MCF 10A (cell line): ENCODE measurements around the gene DHRS13. TPM values are rescaled to one million over a fixed set of nuclear protein-coding genes. Genes with fewer than 3 reads are reported as not detected.

Experiments
- BruUV-seq: library from RNA; stranded (reverse); fragments of 400-500 nt; replicated peaks from 2 replicates; lab custom pipeline; 2021; lab: Mats Ljungman, UMichigan
- CTCF ChIA-PET: fragments of 300-600 bp; sonication (Branson Sonifier 250); formaldehyde crosslinking; extraction: SDS; loops from one replicate; lab custom pipeline; 2021; ENCODE audit warnings: antibody characterized with exemption, inconsistent platforms; lab: Yijun Ruan, JAX
- POLR2A ChIA-PET: fragments of 300-600, 350-650 bp; sonication (Branson Sonifier 250); formaldehyde crosslinking; extraction: SDS; loops from one replicate; lab custom pipeline; 2020; ENCODE audit warnings: antibody characterized with exemption, inconsistent platforms; lab: Yijun Ruan, JAX
- DNase-seq: peaks from one replicate; pipeline ENCODE4 v3.0.0-alpha.2; 2018; ENCODE audit not compliant: unreplicated experiment
- H3K27ac Mint-ChIP-seq: one replicate; pipeline ENCODE4 v1.8.0; 2022; ENCODE audit warnings: mild to moderate bottlenecking, low read depth, mixed read lengths; ENCODE audit not compliant: unreplicated experiment
- H3K27me3 Mint-ChIP-seq: one replicate; pipeline ENCODE4 v1.8.0; 2022; ENCODE audit warnings: mixed read lengths; ENCODE audit not compliant: insufficient read depth, unreplicated experiment
- H3K36me3 Mint-ChIP-seq: one replicate; pipeline ENCODE4 v1.8.0; 2022; ENCODE audit warnings: mild to moderate bottlenecking, moderate library complexity, mixed read lengths; ENCODE audit not compliant: insufficient read depth, unreplicated experiment
- H3K4me1 Mint-ChIP-seq: one replicate; pipeline ENCODE4 v1.8.0; 2022; ENCODE audit warnings: mixed read lengths; ENCODE audit not compliant: insufficient read depth, unreplicated experiment
- H3K4me3 Mint-ChIP-seq: one replicate; pipeline ENCODE4 v1.8.0; 2022; ENCODE audit warnings: mild to moderate bottlenecking, moderate library complexity, mixed read lengths; ENCODE audit not compliant: unreplicated experiment
- H3K9me3 Mint-ChIP-seq: one replicate; pipeline ENCODE4 v1.8.0; 2022; ENCODE audit warnings: mixed read lengths; ENCODE audit not compliant: unreplicated experiment
- CTCF ChIP-seq: fragments of 200-600 bp; IDR thresholded peaks from one replicate; pipeline ENCODE4 v1.8.0; 2022; ENCODE audit warnings: antibody characterized with exemption, mild to moderate bottlenecking; ENCODE audit not compliant: unreplicated experiment
- intact Hi-C: fragments of 100-400 bp; cut with micrococcal nuclease; formaldehyde crosslinking; loops from 2 replicates; pipeline ENCODE4 v1.14.1; 2022
- total RNA-seq: library from RNA; stranded (reverse); gene quantifications from 2 replicates; pipeline ENCODE4 v1.2.3, GENCODE V29; 2022

The DHRS13 gene
- total RNA-seq, 1 experiment from 2014 or later, result 9.5 TPM

GRCh38 chr17:28926786-28927185, 23.9 kb upstream of the DHRS13 start:
- peaks cover 61% of the 10 kb centered on the region for H3K36me3 Mint-ChIP-seq
- no peak overlapping the region for H3K4me3 Mint-ChIP-seq
- peaks cover 20% of the 10 kb centered on the region for H3K4me1 Mint-ChIP-seq
- DNase-seq, result no peak
- POLR2A ChIA-PET, result interaction anchor here (0.9 to 6.0 kb wide), 10 partner anchors 10 to 207 kb away, joined by 3 to 30 read pairs (median 5); partner anchors contain the start of gene RPL23A
- CTCF ChIA-PET, result interaction anchor here (0.6 to 2.5 kb wide), 9 partner anchors 10 to 1507 kb away, joined by 3 to 13 read pairs (median 3); no protein-coding TSS in a partner anchor
- intact Hi-C loops, result no loop called here
- H3K9me3 Mint-ChIP-seq, result no peaks in the 10 kb centered on the region
- H3K27me3 Mint-ChIP-seq, result no peaks in the 10 kb centered on the region
- TF ChIP-seq CTCF, result no peak
- peak overlapping the region; percentile 62 for H3K27ac Mint-ChIP-seq
- BruUV-seq, result no TSS peak

- ChIA-PET POLR2A (interaction anchor here (0.9 to 6.0 kb wide), 9 partner anchors 10 to 207 kb away, joined by 3 to 30 read pairs (median 6); partner anchors contain the start of gene RPL23A), CTCF (interaction anchor here (0.6 to 2.5 kb wide), 9 partner anchors 10 to 1507 kb away, joined by 3 to 13 read pairs (median 3); no protein-coding TSS in a partner anchor)
- Mint-ChIP-seq H3K36me3 (peaks cover 65% of the 10 kb centered on the region), H3K4me3 (no peak overlapping the region), H3K27ac (peak overlapping the region; percentile 62), H3K27me3 (no peaks in the 10 kb centered on the region), H3K4me1 (peaks cover 20% of the 10 kb centered on the region), H3K9me3 (no peaks in the 10 kb centered on the region)
- BruUV-seq, result no TSS peak
- no peak for TF ChIP-seq CTCF
- intact Hi-C loops, result no loop called here
- peak; percentile 37 for DNase-seq
These were observed 23.5 kb upstream of the DHRS13 start for GRCh38 chr17:28926366-28926765.

GRCh38 chr17:28925912-28926365, 23.1 kb upstream of the DHRS13 start:
- DNase-seq, result peak; percentile 88
- H3K27ac Mint-ChIP-seq, result peak overlapping the region; percentile 62
- no peak overlapping the region for H3K4me3 Mint-ChIP-seq
- H3K27me3 Mint-ChIP-seq, result no peaks in the 10 kb centered on the region
- BruUV-seq, result TSS peak; percentile 21
- H3K4me1 Mint-ChIP-seq, result peaks cover 20% of the 10 kb centered on the region
- intact Hi-C loops, result no loop called here
- ChIA-PET POLR2A (interaction anchor here (0.8 to 6.0 kb wide), 9 partner anchors 11 to 199 kb away, joined by 3 to 30 read pairs (median 6); no protein-coding TSS in a partner anchor), CTCF (interaction anchor here (0.6 to 2.5 kb wide), 7 partner anchors 9 to 165 kb away, joined by 3 to 13 read pairs (median 4); no protein-coding TSS in a partner anchor)
- H3K36me3 Mint-ChIP-seq, result peaks cover 65% of the 10 kb centered on the region
- TF ChIP-seq CTCF, result no peak
- H3K9me3 Mint-ChIP-seq, result no peaks in the 10 kb centered on the region

- BruUV-seq, result no TSS peak
- DNase-seq, result no peak
- ChIA-PET CTCF (interaction anchor here (1.3 kb wide), 1 partner anchor 194 kb away, joined by 4 read pairs; the partner anchor contains the start of gene TLCD1), POLR2A (no interaction called here)
- Mint-ChIP-seq H3K4me1 (peaks cover 4% of the 10 kb centered on the region), H3K4me3 (no peak overlapping the region), H3K9me3 (peaks cover 4% of the 10 kb centered on the region), H3K27ac (no peak overlapping the region), H3K27me3 (no peaks in the 10 kb centered on the region), H3K36me3 (peaks cover 95% of the 10 kb centered on the region)
- TF ChIP-seq CTCF, result no peak
- intact Hi-C loops, result no loop called here
These were observed 17.3 kb upstream of the DHRS13 start for GRCh38 chr17:28920201-28920600.
